Measurements from ENCODE around the gene FOXK1. TPM values are rescaled to one million over a fixed set of nuclear protein-coding genes. Genes with fewer than 3 reads are reported as not detected.

FOXK1 gene
- total and polyA plus RNA-seq, 2 of the 13 experiments (the other 11 are each of a cell fraction or from before 2014, with no cell fraction given): 4.6 to 8.8 TPM

GRCh38 chr7:4739528-4739992 lies 57.5 kb downstream of the FOXK1 start (continued):
- TF ChIP-seq SRSF9 (IDR thresholded peaks at IDR 0.05; ENCODE audit: borderline replicate concordance, insufficient read depth, low read depth, low read length, poor library complexity, severe bottlenecking) (no peak), ZBTB4 (CRISPR knock-in tag; IDR thresholded peaks at IDR 0.05; ENCODE audit: borderline replicate concordance) (no peak), NFYB (CRISPR knock-in tag; IDR thresholded peaks at IDR 0.05) (no peak), KDM3A (CRISPR knock-in tag; IDR thresholded peaks at IDR 0.05; ENCODE audit: low read depth) (no peak), HNF1B (CRISPR knock-in tag; IDR thresholded peaks at IDR 0.05) (no peak), HOXA5 (CRISPR knock-in tag; IDR thresholded peaks at IDR 0.05) (no peak), PATZ1 (CRISPR knock-in tag; IDR thresholded peaks at IDR 0.05) (peak; percentile 9; the same call in 1 of the 2 replicates), ZNF780A (CRISPR knock-in tag; IDR thresholded peaks at IDR 0.05) (no peak), ZNF136 (CRISPR knock-in tag; IDR thresholded peaks at IDR 0.05; ENCODE audit: low read depth) (no peak), RXRA (CRISPR knock-in tag; IDR thresholded peaks at IDR 0.05) (peak; percentile 37; the same call in 1 of the 2 replicates), HOXA9 (CRISPR knock-in tag; IDR thresholded peaks at IDR 0.05; ENCODE audit: borderline replicate concordance) (no peak), ZNF3 (CRISPR knock-in tag; IDR thresholded peaks at IDR 0.05) (no peak), SP1 (IDR thresholded peaks at IDR 0.05) (no peak), SP1 (CRISPR knock-in tag; IDR thresholded peaks at IDR 0.05) (no peak)
- TF ChIP-seq, protein P1, sequence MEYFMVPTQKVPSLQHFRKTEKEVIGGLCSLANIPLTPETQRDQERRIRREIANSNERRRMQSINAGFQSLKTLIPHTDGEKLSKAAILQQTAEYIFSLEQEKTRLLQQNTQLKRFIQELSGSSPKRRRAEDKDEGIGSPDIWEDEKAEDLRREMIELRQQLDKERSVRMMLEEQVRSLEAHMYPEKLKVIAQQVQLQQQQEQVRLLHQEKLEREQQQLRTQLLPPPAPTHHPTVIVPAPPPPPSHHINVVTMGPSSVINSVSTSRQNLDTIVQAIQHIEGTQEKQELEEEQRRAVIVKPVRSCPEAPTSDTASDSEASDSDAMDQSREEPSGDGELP (IDR thresholded peaks at IDR 0.05; ENCODE audit: borderline replicate concordance, low read depth): no peak
- TF ChIP-seq, protein P2, sequence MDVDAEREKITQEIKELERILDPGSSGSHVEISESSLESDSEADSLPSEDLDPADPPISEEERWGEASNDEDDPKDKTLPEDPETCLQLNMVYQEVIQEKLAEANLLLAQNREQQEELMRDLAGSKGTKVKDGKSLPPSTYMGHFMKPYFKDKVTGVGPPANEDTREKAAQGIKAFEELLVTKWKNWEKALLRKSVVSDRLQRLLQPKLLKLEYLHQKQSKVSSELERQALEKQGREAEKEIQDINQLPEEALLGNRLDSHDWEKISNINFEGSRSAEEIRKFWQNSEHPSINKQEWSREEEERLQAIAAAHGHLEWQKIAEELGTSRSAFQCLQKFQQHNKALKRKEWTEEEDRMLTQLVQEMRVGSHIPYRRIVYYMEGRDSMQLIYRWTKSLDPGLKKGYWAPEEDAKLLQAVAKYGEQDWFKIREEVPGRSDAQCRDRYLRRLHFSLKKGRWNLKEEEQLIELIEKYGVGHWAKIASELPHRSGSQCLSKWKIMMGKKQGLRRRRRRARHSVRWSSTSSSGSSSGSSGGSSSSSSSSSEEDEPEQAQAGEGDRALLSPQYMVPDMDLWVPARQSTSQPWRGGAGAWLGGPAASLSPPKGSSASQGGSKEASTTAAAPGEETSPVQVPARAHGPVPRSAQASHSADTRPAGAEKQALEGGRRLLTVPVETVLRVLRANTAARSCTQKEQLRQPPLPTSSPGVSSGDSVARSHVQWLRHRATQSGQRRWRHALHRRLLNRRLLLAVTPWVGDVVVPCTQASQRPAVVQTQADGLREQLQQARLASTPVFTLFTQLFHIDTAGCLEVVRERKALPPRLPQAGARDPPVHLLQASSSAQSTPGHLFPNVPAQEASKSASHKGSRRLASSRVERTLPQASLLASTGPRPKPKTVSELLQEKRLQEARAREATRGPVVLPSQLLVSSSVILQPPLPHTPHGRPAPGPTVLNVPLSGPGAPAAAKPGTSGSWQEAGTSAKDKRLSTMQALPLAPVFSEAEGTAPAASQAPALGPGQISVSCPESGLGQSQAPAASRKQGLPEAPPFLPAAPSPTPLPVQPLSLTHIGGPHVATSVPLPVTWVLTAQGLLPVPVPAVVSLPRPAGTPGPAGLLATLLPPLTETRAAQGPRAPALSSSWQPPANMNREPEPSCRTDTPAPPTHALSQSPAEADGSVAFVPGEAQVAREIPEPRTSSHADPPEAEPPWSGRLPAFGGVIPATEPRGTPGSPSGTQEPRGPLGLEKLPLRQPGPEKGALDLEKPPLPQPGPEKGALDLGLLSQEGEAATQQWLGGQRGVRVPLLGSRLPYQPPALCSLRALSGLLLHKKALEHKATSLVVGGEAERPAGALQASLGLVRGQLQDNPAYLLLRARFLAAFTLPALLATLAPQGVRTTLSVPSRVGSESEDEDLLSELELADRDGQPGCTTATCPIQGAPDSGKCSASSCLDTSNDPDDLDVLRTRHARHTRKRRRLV (CRISPR knock-in tag; IDR thresholded peaks at IDR 0.05): no peak

Measured in HepG2 (cell line).